Gastrocnemius medialis (tissue), 4 donors: Measurements from ENCODE around the gene EPB41L5. TPM values are rescaled to one million over a fixed set of nuclear protein-coding genes. Genes with fewer than 3 reads are reported as not detected.
"Not testable (repeated sequence)": the region's sequence is repeated elsewhere in the genome, so short reads cannot be mapped to it uniquely, and the experiment has no call there.

Experiments
- ATAC-seq, 2 donors: fragments of 150-250 bp; one replicate each; pipeline ENCODE4 v1.9.1; 2016
- DNase-seq, 2 donors: peaks; one replicate each; pipeline ENCODE4 v3.0.0-alpha.2; 2019
- H3K27ac ChIP-seq, 4 donors: fragments of 200-600 bp; sonication (generic); 1 replicate in 1 of 4; 2 replicates in 3 of 4; pipeline ENCODE4 v1.5.1; 2016 to 2018; ENCODE audit warnings: mild to moderate bottlenecking in 2 of 4, moderate library complexity in 1 of 4
- H3K27me3 ChIP-seq, 3 donors: fragments of 200-600 bp; sonication (generic) in 2 of 3; 1 replicate in 1 of 3; 2 replicates in 2 of 3; pipeline versions ENCODE4 v1.5.1 to v1.6.0; 2016 to 2019; ENCODE audit warnings: mild to moderate bottlenecking in 1 of 3, moderate library complexity in 1 of 3
- H3K36me3 ChIP-seq, 2 donors: fragments of 200-600 bp; sonication (generic) in 1 of 2; one replicate each; pipeline ENCODE4 v1.5.1; 2017 to 2018
- H3K4me1 ChIP-seq, 2 donors: fragments of 200-600 bp; sonication (generic) in 1 of 2; one replicate each; pipeline ENCODE4 v1.5.1; 2016 to 2017; ENCODE audit warnings: mild to moderate bottlenecking in 2 of 2
- H3K4me3 ChIP-seq, 4 donors: fragments of 200-600 bp; sonication (generic) in 3 of 4; 1 replicate in 1 of 4; 2 replicates in 3 of 4; pipeline ENCODE4 v1.5.1; 2016 to 2019; ENCODE audit warnings: mild to moderate bottlenecking in 2 of 4
- H3K9me3 ChIP-seq, 3 donors: fragments of 200-600 bp; sonication (generic) in 2 of 3; 1 replicate in 1 of 3; 2 replicates in 2 of 3; pipeline ENCODE4 v1.5.1; 2016 to 2019
- CTCF ChIP-seq, 5 experiments: fragments of 450-650 bp in 3 of 5; fragments of 200-600 bp in 2 of 5; sonication (generic) in 2 of 5; IDR thresholded peaks in 4 of 5; conservative IDR thresholded peaks in 1 of 5; 1 replicate in 4 of 5; 2 replicates in 1 of 5; pipeline ENCODE4 v1.5.1; 2016 to 2019; ENCODE audit warnings: antibody characterized with exemption in 5 of 5, mild to moderate bottlenecking in 3 of 5, moderate library complexity in 3 of 5
- POLR2A ChIP-seq, 2 donors: fragments of 450-650 bp; IDR thresholded peaks; one replicate each; pipeline ENCODE4 v1.6.1; 2017; ENCODE audit warnings: antibody characterized with exemption in 2 of 2, mild to moderate bottlenecking in 2 of 2, moderate library complexity in 2 of 2
- in situ Hi-C, 4 donors: fragments of 200-750 bp; cut with MboI; loops; one replicate each; pipeline versions ENCODE4 v1.15.0 to v1.8.0; 2017; ENCODE audit warnings: low sequenced_read_pairs in 4 of 4
- intact Hi-C: fragments of 100-400 bp; cut with DNase I; formaldehyde crosslinking; loops from one replicate; pipeline ENCODE4 v1.15.1; 2023; ENCODE audit warnings: low total_unique reads
- total RNA-seq, 4 donors: library from RNA; depleted of rRNA; stranded (reverse); fragments of >200 nt; gene quantifications; one replicate each; pipeline versions ENCODE4 v1.1.0 to v1.2.3, GENCODE V29; 2016

Gene EPB41L5
- total RNA-seq, 4 donors from 2014 or later: 8.3 to 41.1 (median 12.7) TPM

- no peaks in the 10 kb centered on the region for H3K4me1 ChIP-seq
- H3K27ac ChIP-seq: no peak overlapping the region
- no peak overlapping the region for H3K4me3 ChIP-seq
- intact Hi-C loops (no loop called here), in situ Hi-C loops (no loop called here)
- H3K27me3 ChIP-seq: no peaks in the 10 kb centered on the region
- ATAC-seq (no peak), DNase-seq (no peak)
- TF ChIP-seq CTCF (IDR thresholded peaks at IDR 0.05 in 4 of 5, conservative IDR thresholded peaks at IDR 0.05 in 1 of 5) (no peak), POLR2A (IDR thresholded peaks at IDR 0.05) (no peak)
- peaks cover 0 to 20% of the 10 kb centered on the region in 2 donors for H3K36me3 ChIP-seq
- H3K9me3 ChIP-seq: peaks cover 0 to 4% (median 0%) of the 10 kb centered on the region in 3 donors
Observed at GRCh38 chr2:120148669-120149068, 135.8 kb downstream of the EPB41L5 start.

- H3K27ac ChIP-seq: no peak overlapping the region
- no peaks in the 10 kb centered on the region for H3K4me1 ChIP-seq
- H3K9me3 ChIP-seq: peaks cover 0 to 4% (median 0%) of the 10 kb centered on the region in 3 donors
- peaks cover 0 to 22% of the 10 kb centered on the region in 2 donors for H3K36me3 ChIP-seq
- H3K4me3 ChIP-seq: no peak overlapping the region
- TF ChIP-seq CTCF (IDR thresholded peaks at IDR 0.05 in 4 of 5, conservative IDR thresholded peaks at IDR 0.05 in 1 of 5) (no peak), POLR2A (IDR thresholded peaks at IDR 0.05) (no peak)
- no peaks in the 10 kb centered on the region for H3K27me3 ChIP-seq
- in situ Hi-C loops (no loop called here), intact Hi-C loops (no loop called here)
- no peak for ATAC-seq
- no peak for DNase-seq
Observed at GRCh38 chr2:120149406-120149805, 136.5 kb downstream of the EPB41L5 start.

GRCh38 chr2:120150040-120150482 is 137.2 kb downstream of the EPB41L5 start:
- in situ Hi-C loops: loop anchor here in 2 of 4 donors (25.0 kb wide), 2 partner anchors 388 to 438 kb away; partner anchors contain the start of gene PTPN4 (in 1 of the 2)
- H3K4me1 ChIP-seq: no peaks in the 10 kb centered on the region
- H3K4me3 ChIP-seq: no peak overlapping the region
- H3K27ac ChIP-seq: no peak overlapping the region
- intact Hi-C loops: no loop called here
- peaks cover 0 to 28% of the 10 kb centered on the region in 2 donors for H3K36me3 ChIP-seq
- no peak for ATAC-seq
- no peak for TF ChIP-seq POLR2A (IDR thresholded peaks at IDR 0.05)
- TF ChIP-seq CTCF (IDR thresholded peaks at IDR 0.05 in 4 of 5, conservative IDR thresholded peaks at IDR 0.05 in 1 of 5): no peak
- DNase-seq: no peak
- H3K9me3 ChIP-seq: peaks cover 0 to 4% (median 0%) of the 10 kb centered on the region in 3 donors
- no peaks in the 10 kb centered on the region for H3K27me3 ChIP-seq

- DNase-seq: no peak
- peaks cover 0 to 4% (median 0%) of the 10 kb centered on the region in 3 donors for H3K9me3 ChIP-seq
- H3K4me1 ChIP-seq: no peaks in the 10 kb centered on the region
- in situ Hi-C loops: loop anchor here in 2 of 4 donors (25.0 kb wide), 2 partner anchors 393 to 443 kb away; partner anchors contain the start of gene PTPN4 (in 1 of the 2)
- no peak overlapping the region for H3K27ac ChIP-seq
- peaks cover 0 to 23% of the 10 kb centered on the region in 2 donors for H3K36me3 ChIP-seq
- H3K27me3 ChIP-seq: no peaks in the 10 kb centered on the region
- intact Hi-C loops: no loop called here
- no peak for ATAC-seq
- H3K4me3 ChIP-seq: no peak overlapping the region
- TF ChIP-seq CTCF (IDR thresholded peaks at IDR 0.05 in 4 of 5, conservative IDR thresholded peaks at IDR 0.05 in 1 of 5): no peak
- TF ChIP-seq POLR2A (IDR thresholded peaks at IDR 0.05): no peak
Observed at GRCh38 chr2:120155308-120155707, 142.4 kb downstream of the EPB41L5 start.

- ATAC-seq, DNase-seq, H3K4me1 ChIP-seq, intact Hi-C loops, H3K4me3 ChIP-seq, H3K9me3 ChIP-seq, H3K27ac ChIP-seq, H3K27me3 ChIP-seq: not testable (repeated sequence)
- in situ Hi-C loops: loop anchor here in 2 of 4 donors (25.0 kb wide), 2 partner anchors 396 to 446 kb away; partner anchors contain the start of gene PTPN4 (in 1 of the 2)
- H3K36me3 ChIP-seq: peaks cover 0 to 28% of the 10 kb centered on the region in 2 donors
Observed at GRCh38 chr2:120158658-120159057, 145.8 kb downstream of the EPB41L5 start.
